OCI-LY1 (cell line): ENCODE data around the gene TTC9.

Experiments used
- EZH2 ChIP-seq: fragments of 200-600 bp; sonication (generic), shearing (Covaris generic); IDR thresholded peaks from 2 replicates; pipeline ENCODE4 v1.8.0; 2017; ENCODE audit warnings: borderline replicate concordance, mixed run types, mild to moderate bottlenecking, antibody characterized with exemption, low read length, moderate library complexity, mixed read lengths
- TF ChIP-seq, protein P1 (sequence below): fragments of 200-600 bp; sonication (generic), shearing (Covaris generic); IDR thresholded peaks from 2 replicates; pipeline ENCODE4 v1.5.1; 2017; ENCODE audit warnings: mild to moderate bottlenecking, antibody characterized with exemption, low read length, moderate library complexity, mixed read lengths

DNA sequence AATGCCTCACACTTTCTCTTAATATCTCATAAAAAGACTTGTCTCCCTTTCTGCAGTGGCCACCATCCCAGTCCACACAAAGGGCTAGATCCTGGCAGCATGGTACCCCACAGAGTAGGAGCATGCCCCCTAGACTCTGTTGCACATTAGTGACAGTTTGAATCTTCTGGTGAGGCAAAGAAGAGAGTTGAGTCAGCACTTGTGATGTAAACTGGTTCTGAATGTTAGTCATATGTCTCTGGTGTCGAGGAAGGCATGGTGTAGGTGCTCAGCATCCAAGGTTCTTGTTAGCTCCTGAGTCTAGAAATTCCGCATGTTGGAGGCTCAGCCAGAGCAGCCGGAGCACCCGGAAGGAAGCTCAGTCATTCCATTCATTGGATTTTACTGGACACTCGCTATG, 9.8 kb downstream of the TTC9 start:
- TF ChIP-seq, protein P1, sequence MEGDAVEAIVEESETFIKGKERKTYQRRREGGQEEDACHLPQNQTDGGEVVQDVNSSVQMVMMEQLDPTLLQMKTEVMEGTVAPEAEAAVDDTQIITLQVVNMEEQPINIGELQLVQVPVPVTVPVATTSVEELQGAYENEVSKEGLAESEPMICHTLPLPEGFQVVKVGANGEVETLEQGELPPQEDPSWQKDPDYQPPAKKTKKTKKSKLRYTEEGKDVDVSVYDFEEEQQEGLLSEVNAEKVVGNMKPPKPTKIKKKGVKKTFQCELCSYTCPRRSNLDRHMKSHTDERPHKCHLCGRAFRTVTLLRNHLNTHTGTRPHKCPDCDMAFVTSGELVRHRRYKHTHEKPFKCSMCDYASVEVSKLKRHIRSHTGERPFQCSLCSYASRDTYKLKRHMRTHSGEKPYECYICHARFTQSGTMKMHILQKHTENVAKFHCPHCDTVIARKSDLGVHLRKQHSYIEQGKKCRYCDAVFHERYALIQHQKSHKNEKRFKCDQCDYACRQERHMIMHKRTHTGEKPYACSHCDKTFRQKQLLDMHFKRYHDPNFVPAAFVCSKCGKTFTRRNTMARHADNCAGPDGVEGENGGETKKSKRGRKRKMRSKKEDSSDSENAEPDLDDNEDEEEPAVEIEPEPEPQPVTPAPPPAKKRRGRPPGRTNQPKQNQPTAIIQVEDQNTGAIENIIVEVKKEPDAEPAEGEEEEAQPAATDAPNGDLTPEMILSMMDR = no peak
- no peak for TF ChIP-seq EZH2
